Measurements from ENCODE around the gene SCN2B.
A peak's percentile ranks its signal among the peaks of the same experiment; 100 is the strongest.

The SCN2B gene

GRCh38 chr11:118175993-118176777, at the start of gene SCN2B:
Gene SCN2B (minus strand): TSS chr11:118176639. CDS start chr11:118176431, 208 bp downstream.
- no peak for DNase-seq (ENCODE audit: low read depth, low spot score)

- no peak for DNase-seq (ENCODE audit: low read depth, low spot score)
These were observed 48.2 kb upstream of the SCN2B start, which contains the start of gene JAML for GRCh38 chr11:118224511-118225188. Gene JAML (minus strand): TSS chr11:118225011. CDS start chr11:118214866, 10,145 bp downstream.

DNA sequence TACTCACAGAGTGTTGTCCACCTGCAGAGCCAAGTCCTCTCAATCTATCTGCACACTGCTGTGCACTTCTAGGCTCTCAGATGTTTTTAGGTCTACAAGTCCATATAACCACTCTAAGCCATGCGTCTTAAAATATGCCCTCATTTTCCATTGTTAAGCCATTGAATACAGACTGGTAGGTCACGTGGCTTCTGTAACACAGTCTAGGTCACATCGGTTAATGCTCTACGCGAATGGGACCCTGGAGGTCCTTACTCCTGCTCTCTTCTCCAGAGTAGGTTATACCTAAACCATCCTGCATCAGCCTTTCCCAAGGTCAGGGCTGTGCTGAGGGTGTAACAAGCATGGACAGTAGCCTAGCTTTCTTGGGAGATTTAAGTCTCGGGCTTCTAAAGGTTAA, 47.6 kb upstream of the SCN2B start:
- DNase-seq (ENCODE audit: low read depth, low spot score): no peak

GRCh38 chr11:118223570-118223969, 47.1 kb upstream of the SCN2B start:
- no peak for DNase-seq (ENCODE audit: low read depth, low spot score)

DNA sequence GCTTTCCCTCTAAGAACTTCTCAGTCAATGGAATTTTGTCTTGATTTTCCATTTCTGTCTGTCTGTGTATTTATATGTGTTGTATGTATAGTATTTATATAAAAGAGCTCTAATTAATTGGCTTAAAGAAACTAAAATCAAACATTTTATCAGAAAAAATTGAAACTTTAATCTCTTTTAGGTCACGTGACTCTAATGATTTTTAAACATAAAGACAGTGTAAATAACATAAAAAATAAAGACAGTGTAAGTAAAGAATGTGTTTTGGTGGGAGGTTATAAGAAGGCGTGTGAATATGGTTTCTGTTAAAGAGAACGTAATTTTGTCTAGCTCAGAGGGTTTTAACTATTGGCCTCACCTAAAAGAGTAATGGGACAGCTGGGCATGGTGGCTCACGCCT, 46.0 kb upstream of the SCN2B start:
- DNase-seq (ENCODE audit: low read depth, low spot score): no peak

GRCh38 chr11:118221419-118221818, 45.0 kb upstream of the SCN2B start:
- DNase-seq (ENCODE audit: low read depth, low spot score): no peak

DNA sequence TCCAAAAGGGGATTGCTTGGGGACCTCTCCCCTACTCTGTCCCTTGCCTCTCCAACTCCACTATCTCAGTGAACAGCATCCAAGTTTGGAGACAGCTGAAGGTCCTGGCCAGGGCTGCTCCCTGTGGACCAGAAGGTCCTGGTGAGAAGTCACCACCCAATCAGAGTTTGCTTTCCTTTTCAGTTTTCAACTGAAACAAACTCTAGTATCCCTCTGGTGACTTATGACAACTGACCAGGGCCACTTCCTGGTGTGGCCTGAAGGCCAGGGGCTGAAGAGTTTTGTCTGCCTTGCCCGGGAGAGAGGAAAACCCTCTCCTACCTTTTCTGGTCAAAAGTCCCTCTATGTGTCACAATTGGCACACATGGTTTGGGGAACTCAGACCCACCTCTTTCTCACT, 43.3 kb upstream of the SCN2B start:
- no peak for DNase-seq (ENCODE audit: low read depth, low spot score)

GRCh38 chr11:118219244-118219643, 42.8 kb upstream of the SCN2B start:
- DNase-seq (ENCODE audit: low read depth, low spot score): no peak

GRCh38 chr11:118217575-118217974, 41.1 kb upstream of the SCN2B start:
- DNase-seq (ENCODE audit: low read depth, low spot score): no peak

DNA sequence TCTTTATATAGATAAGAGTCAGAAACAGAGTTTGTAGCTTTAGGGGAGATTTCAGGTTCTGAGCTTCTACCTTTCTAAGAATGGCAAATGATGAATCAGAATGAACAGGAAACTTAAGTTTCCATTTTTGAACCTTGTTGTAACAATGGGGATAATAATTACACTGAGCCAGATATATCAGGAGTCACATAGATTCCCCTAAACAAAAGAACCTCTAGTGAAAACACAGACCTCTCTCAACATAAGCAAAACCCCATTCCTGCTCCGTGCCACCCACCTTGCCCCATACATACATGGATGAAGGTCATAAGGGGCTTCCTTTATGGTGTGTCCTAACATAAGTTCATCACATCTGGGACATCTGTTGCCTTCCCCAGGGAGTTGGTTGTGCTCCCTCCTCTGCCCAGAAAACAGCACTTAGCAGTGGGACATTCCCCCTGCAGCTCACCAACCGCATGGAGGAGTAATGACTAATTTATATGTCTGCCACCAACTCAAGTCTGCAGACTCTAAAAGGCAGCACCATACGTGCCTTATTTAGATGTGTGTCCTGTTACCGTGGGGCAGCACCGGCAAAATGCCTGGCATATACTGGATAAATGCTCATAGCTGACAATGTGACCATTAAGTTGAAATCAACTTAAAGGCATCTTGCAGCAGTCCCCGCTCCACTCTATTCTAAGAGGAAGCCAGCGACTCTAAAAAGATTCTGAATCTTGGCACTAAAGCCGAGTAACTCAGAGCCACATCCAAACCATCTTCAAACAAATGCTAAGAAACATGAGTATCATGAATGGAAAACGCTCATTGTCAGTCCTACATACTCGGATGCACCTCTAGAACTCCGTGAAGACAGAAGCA, 40.4 kb upstream of the SCN2B start:
- no peak for DNase-seq (ENCODE audit: low read depth, low spot score)

DNA sequence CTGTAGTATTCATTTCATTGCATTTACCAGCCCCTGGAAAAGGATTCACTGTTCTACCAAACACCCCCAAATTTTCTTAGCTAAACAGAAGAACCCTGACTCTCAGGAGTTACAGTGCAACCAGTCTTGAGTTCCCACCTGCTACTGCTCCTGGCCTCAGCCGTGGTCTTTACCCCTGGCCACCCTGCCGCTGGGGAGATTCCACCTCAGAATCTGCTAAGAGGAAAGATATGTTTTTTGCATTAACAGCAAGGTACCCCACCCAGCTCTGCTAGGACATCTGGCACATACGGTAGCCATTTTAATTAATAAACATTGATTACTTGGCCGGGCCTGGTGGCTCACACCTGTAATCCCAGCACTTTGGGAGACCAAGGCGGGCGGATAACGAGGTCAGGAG, 39.3 kb upstream of the SCN2B start:
- DNase-seq (ENCODE audit: low read depth, low spot score): no peak

- no peak for DNase-seq (ENCODE audit: low read depth, low spot score)
These were observed 38.8 kb upstream of the SCN2B start for GRCh38 chr11:118215262-118215661.

GRCh38 chr11:118214210-118214914, 37.9 kb upstream of the SCN2B start:
- no peak for DNase-seq (ENCODE audit: low read depth, low spot score)

DNA sequence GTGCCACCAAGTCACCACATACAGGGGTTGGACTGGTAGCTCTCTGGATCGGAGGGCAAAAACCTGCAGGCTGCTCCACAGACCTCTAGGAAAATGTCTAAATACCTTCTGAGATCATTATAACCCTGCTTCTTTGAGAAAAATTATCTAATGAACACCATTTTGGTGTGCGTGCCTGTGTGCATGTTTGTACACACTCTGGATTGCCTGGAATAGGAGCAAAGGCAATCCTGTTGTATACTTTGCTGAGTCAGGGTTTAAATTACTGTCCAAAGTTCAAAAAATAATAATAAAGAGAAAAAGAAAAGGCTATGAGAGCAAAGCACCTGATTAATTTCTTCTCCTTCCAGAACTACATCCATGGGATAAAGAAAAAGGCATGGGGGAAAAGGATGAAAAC, 37.3 kb upstream of the SCN2B start:
- DNase-seq (ENCODE audit: low read depth, low spot score): no peak

DNA sequence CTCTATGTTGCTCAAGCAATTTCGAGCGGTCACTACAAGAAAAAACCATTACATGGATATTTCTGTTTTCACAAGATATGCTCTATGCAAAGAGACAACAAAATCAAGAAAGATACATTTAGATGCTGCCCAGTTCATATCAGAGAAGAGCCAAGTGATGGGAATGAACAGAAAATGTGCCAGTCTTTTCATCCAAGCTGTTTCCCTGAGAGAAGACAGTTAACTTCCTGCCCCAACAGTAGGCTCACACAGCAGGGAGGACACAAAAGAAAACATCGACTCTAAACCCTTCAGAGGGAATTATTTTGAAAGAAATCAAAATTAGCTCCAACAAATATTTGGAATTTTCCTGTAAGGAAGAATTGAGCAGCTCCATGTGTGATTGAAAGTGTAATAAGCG, 36.8 kb upstream of the SCN2B start:
- no peak for DNase-seq (ENCODE audit: low read depth, low spot score)

DNA sequence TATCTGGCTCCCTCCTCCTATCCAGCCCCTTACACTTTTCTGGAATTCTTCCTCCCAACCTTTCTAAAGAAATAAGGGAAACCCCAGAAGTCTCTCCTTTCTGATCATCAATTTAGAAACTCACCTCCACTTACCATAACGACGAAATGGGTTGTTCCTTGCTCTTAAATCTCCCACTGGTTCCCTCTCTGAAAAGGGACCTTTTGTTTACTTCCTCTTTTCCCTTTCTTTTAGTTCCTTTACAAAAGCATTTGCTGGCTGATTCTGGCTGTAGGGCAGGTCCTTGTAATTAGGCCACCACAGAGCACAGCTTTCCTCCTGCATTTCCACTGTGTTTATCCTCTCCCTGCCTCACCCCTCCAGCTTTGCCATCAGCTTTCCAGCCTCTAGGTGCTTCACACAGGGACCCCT, 36.3 kb upstream of the SCN2B start:
- DNase-seq (ENCODE audit: low read depth, low spot score): no peak

GRCh38 chr11:118212131-118212725, 35.8 kb upstream of the SCN2B start:
- no peak for DNase-seq (ENCODE audit: low read depth, low spot score)

DNA sequence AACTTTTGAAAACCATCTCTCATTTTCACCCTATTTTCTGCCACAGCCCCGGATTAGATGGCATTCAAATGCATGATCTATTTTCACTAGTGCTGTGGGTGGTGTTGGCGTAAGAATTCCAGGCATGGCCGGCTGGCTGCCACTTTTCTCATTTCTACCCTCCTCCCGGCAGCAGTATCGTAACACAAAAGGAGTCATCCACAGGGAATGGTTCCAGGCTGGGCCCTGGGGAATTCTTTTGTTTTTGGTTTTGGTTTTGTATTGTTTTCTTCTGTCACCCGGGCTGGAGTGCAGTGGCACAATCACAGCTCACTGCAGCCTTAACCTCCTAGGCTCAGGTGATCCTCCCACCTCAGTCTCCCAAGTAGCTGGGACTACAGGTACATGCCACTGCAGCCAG, 34.6 kb upstream of the SCN2B start:
- DNase-seq (ENCODE audit: low read depth, low spot score): peak; percentile 23

DNA sequence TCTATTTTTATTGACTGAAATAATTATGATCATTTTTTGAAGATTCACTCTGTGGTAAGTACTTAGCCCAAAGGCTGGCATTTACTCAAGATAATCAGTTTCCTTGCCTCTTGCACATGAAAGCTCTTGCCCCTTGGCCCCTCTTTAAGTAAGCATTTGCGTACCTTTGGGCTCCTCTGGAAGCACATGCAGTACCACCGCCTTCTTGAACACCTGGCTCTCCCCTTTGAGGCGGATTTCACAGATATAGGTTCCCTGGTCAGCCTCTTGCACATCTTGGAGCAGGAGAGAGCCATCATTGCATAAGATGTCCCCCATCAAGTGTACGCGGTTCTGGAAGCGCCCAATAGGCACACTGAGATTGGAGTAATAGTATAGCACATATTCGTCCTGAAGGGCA, 33.9 kb upstream of the SCN2B start:
- no peak for DNase-seq (ENCODE audit: low read depth, low spot score)

DNA sequence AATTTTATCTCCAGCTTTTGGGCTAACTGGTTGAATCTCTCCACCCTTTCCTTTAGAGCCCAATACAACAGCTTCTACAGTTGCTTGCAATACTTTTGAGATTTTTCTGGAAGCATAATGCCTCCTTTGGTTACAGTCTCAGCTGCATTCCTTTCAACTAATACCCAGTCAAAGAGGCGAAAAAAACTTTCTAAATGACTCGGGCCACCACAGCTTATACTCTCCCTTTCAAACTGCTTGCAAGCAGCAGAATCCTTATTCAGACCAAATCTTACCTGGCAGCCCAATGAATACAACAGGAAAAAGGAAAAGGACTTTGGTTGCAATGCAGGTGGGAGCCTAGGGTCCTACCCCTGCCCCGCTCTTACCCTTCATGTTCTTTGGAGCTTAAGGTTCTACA, 32.6 kb upstream of the SCN2B start:
- no peak for DNase-seq (ENCODE audit: low read depth, low spot score)

DNA sequence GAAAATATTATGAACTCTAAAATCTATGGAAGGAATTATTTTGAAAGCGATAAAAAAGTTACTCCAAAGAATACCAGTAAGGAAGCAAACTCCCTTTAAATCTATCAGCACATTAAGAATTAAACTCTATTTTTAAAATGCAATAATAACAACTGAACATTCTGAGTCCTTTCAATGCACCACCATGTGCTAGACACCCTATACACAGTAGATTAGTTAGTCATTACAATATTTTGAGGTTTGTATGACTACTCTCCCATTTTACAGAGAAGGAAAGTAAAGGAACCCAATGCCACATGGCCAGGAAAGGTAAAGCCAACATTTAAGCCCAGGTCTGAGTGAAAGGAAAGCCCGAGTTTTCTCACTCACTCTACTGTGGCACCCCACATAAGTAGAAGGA, 30.6 kb upstream of the SCN2B start:
- DNase-seq (ENCODE audit: low read depth, low spot score): no peak

Measured in iPS DF 19.7 (cell line).